Kidney (tissue), 14 donors: ENCODE measurements around the gene C20orf96. TPM values are rescaled to one million over a fixed set of nuclear protein-coding genes. Genes with fewer than 3 reads are reported as not detected.

Experiments used
- DNase-seq, 5 donors: peaks; one replicate each; pipeline ENCODE4 v3.0.0-alpha.2; 2013 to 2020
- FAIRE-seq: peaks from 2 replicates; lab custom pipeline; 2012; peaks lifted over from hg19 to GRCh38; lab: Jason Lieb, UNC
- H3K27ac ChIP-seq, 2 donors: one replicate each; pipeline ENCODE4 v1.7.0; 2013; ENCODE audit warnings: low read depth in 2 of 2, low read length in 2 of 2, inconsistent platforms in 1 of 2
- H3K27me3 ChIP-seq: one replicate; pipeline ENCODE4 v1.7.1; 2013; ENCODE audit warnings: low read length, inconsistent platforms; ENCODE audit not compliant: control insufficient read depth, insufficient read depth
- H3K36me3 ChIP-seq, 3 donors: one replicate each; pipeline versions ENCODE4 v1.7.0 to v1.7.1; 2013; ENCODE audit warnings: low read length in 3 of 3, control low read depth in 1 of 3, inconsistent platforms in 1 of 3; ENCODE audit not compliant: insufficient read depth in 3 of 3, control insufficient read depth in 2 of 3
- H3K4me1 ChIP-seq, 3 donors: one replicate each; pipeline versions ENCODE4 v1.7.0 to v1.7.1; 2013; ENCODE audit warnings: low read length in 3 of 3, inconsistent platforms in 1 of 3, low read depth in 1 of 3; ENCODE audit not compliant: control insufficient read depth in 2 of 3, insufficient read depth in 2 of 3
- H3K4me3 ChIP-seq, 3 donors: one replicate each; pipeline versions ENCODE4 v1.7.0 to v1.8.1; 2013; ENCODE audit warnings: low read length in 3 of 3, control low read depth in 1 of 3, inconsistent platforms in 1 of 3
- H3K9ac ChIP-seq, 3 donors: one replicate each; pipeline versions ENCODE4 v1.7.0 to v1.7.1; 2013; ENCODE audit warnings: low read length in 3 of 3, control low read depth in 1 of 3, inconsistent platforms in 1 of 3
- H3K9me3 ChIP-seq, 3 donors: one replicate each; pipeline versions ENCODE4 v1.7.0 to v1.7.1; 2013; ENCODE audit warnings: low read length in 3 of 3, control low read depth in 1 of 3, inconsistent platforms in 1 of 3; ENCODE audit not compliant: control insufficient read depth in 2 of 3, insufficient read depth in 1 of 3
- CTCF ChIP-seq: IDR thresholded peaks from 3 replicates; pipeline ENCODE4 v1.5.1; 2012; ENCODE audit warnings: mild to moderate bottlenecking, moderate library complexity, borderline replicate concordance; ENCODE audit not compliant: insufficient read depth; ENCODE audit errors: extremely low read depth
- intact Hi-C: fragments of 100-400 bp; cut with DNase I; formaldehyde crosslinking; loops from one replicate; pipeline ENCODE4 v1.11.1; 2022
- polyA plus RNA-seq: library from polyadenylated mRNA; stranded (reverse); fragments of 350-450 nt; fragmentation: Illumina TruSeq; extraction: RNeasy Lipid Tissue Mini Kit (QIAGEN cat#74804); gene quantifications from one replicate; pipeline ENCODE4 v1.2.3, GENCODE V29; 2014; ENCODE audit warnings: low read depth, low replicate concordance; ENCODE audit not compliant: insufficient read depth
- total RNA-seq: library from RNA; stranded (reverse); fragmentation: NEBNext Ultra II Directional; extraction: Animal tissue kit (Norgen Biotek cat#: 25700); gene quantifications from one replicate; pipeline ENCODE4 v1.2.1, GENCODE V29; 2021
- donor health status: control.
- donor health status: control.
- donor health status: control.
- donor health status: control.
- donor health status: control.
- donor health status: DM: yes; HTN: yes; CAD: no.
- donor health status: Normal renal cell carcinoma (clear cell type).

C20orf96 gene
- total and polyA plus RNA-seq, 2 donors from 2014 or later = 9.4 to 12.5 TPM

GRCh38 chr20:298776-299391 is 8.3 kb upstream of the C20orf96 start:
- peak overlapping the region; percentile 95 to 99 for H3K27ac ChIP-seq
- H3K9ac ChIP-seq = peak overlapping the region; percentile 62 to 99 (median 98)
- H3K36me3 ChIP-seq = peaks cover 0 to 3% (median 0%) of the 10 kb centered on the region in 3 donors
- no peaks in the 10 kb centered on the region for H3K27me3 ChIP-seq
- TF ChIP-seq CTCF = no peak
- DNase-seq = no peak
- no peaks in the 10 kb centered on the region for H3K9me3 ChIP-seq
- intact Hi-C loops = no loop called here
- peak overlapping the region; percentile 81 to 97 (median 87) for H3K4me3 ChIP-seq
- H3K4me1 ChIP-seq = peaks cover 7 to 27% (median 22%) of the 10 kb centered on the region in 3 donors
- no peak for FAIRE-seq

- intact Hi-C loops = no loop called here
- no peaks in the 10 kb centered on the region for H3K27me3 ChIP-seq
- H3K9me3 ChIP-seq = no peaks in the 10 kb centered on the region
- DNase-seq (peak; percentile 54 to 91 (median 76)), FAIRE-seq (no peak)
- H3K9ac ChIP-seq = peak overlapping the region; percentile 62 to 99 (median 98)
- H3K4me1 ChIP-seq = peaks cover 7 to 27% (median 22%) of the 10 kb centered on the region in 3 donors
- peak overlapping the region; percentile 81 to 97 (median 87) for H3K4me3 ChIP-seq
- TF ChIP-seq CTCF = peak; percentile 1
- H3K27ac ChIP-seq = peak overlapping the region; percentile 95 to 99
- peaks cover 0 to 3% (median 0%) of the 10 kb centered on the region in 3 donors for H3K36me3 ChIP-seq
These were observed 7.6 kb upstream of the C20orf96 start for GRCh38 chr20:297925-298775.

GRCh38 chr20:297098-297924 is 6.8 kb upstream of the C20orf96 start, which contains the start of gene ZCCHC3:
ZCCHC3 (plus strand) TSS chr20:297570; CDS start chr20:297587, 17 bp downstream.
- peaks cover 0 to 3% (median 0%) of the 10 kb centered on the region in 3 donors for H3K36me3 ChIP-seq
- no peak for FAIRE-seq
- intact Hi-C loops = no loop called here
- H3K27ac ChIP-seq = peak within 1 kb of the TSS; percentile 95 to 99
- peak within 1 kb of the TSS; percentile 81 to 97 (median 87) for H3K4me3 ChIP-seq
- H3K27me3 ChIP-seq = no peaks in the 10 kb centered on the region
- peak; percentile 92 to 98 (median 96) for DNase-seq
- H3K9ac ChIP-seq = peak within 1 kb of the TSS; percentile 62 to 99 (median 98)
- no peaks in the 10 kb centered on the region for H3K9me3 ChIP-seq
- peak; percentile 5 for TF ChIP-seq CTCF
- H3K4me1 ChIP-seq = peaks cover 7 to 27% (median 22%) of the 10 kb centered on the region in 3 donors
